Panc1 (cell line): Measurements from ENCODE around the gene AP2B1.

ENCODE experiments used
- REST ChIP-seq, 2 experiments: IDR thresholded peaks; 2 replicates each; pipeline ENCODE4 v1.6.1; 2011 to 2012; ENCODE audit warnings: low read depth in 2 of 2, control low read depth in 1 of 2, low read length in 1 of 2, mild to moderate bottlenecking in 1 of 2, moderate library complexity in 1 of 2; ENCODE audit not compliant: insufficient read depth in 1 of 2
- SIN3A ChIP-seq: IDR thresholded peaks from 2 replicates; pipeline ENCODE4 v1.6.1; 2012; ENCODE audit warnings: low read depth, mild to moderate bottlenecking, low read length, moderate library complexity, borderline replicate concordance; ENCODE audit not compliant: insufficient read depth
- TCF7L2 ChIP-seq: IDR thresholded peaks from 2 replicates; pipeline ENCODE4 v1.6.1; 2011; ENCODE audit warnings: mild to moderate bottlenecking, low read depth, low read length, inconsistent platforms
- TF ChIP-seq, protein P1 (sequence below): fragments of 450-650 bp; IDR thresholded peaks from 2 replicates; pipeline ENCODE4 v1.5.1; 2017; ENCODE audit warnings: mild to moderate bottlenecking

- TF ChIP-seq, protein P1, sequence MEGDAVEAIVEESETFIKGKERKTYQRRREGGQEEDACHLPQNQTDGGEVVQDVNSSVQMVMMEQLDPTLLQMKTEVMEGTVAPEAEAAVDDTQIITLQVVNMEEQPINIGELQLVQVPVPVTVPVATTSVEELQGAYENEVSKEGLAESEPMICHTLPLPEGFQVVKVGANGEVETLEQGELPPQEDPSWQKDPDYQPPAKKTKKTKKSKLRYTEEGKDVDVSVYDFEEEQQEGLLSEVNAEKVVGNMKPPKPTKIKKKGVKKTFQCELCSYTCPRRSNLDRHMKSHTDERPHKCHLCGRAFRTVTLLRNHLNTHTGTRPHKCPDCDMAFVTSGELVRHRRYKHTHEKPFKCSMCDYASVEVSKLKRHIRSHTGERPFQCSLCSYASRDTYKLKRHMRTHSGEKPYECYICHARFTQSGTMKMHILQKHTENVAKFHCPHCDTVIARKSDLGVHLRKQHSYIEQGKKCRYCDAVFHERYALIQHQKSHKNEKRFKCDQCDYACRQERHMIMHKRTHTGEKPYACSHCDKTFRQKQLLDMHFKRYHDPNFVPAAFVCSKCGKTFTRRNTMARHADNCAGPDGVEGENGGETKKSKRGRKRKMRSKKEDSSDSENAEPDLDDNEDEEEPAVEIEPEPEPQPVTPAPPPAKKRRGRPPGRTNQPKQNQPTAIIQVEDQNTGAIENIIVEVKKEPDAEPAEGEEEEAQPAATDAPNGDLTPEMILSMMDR, result no peak
- TF ChIP-seq SIN3A (no peak), REST (IDR thresholded peaks at IDR 0.05; ENCODE audit: insufficient read depth in 1 of 2, low read depth in 2 of 2, low read length in 1 of 2) (no peak), TCF7L2 (no peak)
Measured at GRCh38 chr17:35716897-35717465, 129.9 kb downstream of the AP2B1 start.
